GM12892 (cell line): ENCODE results near the gene SRP68.

Experiments
- POLR2AphosphoS5 ChIP-seq: IDR thresholded peaks from 2 replicates; pipeline ENCODE4 v1.6.1; 2011; ENCODE audit warnings: low read depth, low read length, control low read depth
- TAF1 ChIP-seq: IDR thresholded peaks from 2 replicates; pipeline ENCODE4 v1.6.1; 2011; ENCODE audit warnings: low read depth, mild to moderate bottlenecking, control low read depth, low read length, borderline replicate concordance

DNA sequence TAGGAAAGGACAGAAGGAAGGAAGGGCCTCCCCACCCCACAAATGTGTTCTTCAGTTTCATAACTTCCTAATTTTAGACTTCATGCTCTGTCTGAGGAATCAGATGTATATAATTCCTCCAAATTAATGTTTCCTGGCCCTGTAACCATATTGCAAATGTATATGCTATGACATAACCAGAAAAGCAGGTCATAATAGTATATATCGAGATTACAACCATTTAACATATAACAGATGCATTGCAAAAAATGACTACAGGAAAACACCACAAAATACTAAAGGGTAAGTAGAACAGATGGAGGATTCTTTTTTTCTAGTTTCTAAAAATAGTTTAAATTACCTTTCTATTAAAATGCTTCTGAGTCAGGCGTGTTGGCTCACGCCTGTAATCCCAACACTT lies 34.4 kb upstream of the SRP68 start:
- TF ChIP-seq POLR2AphosphoS5 = no peak
- no peak for TF ChIP-seq TAF1
